Hematopoietic multipotent progenitor cell treated with erythropoietin and hydrocortisone succinate and interleukin-3 and kit ligand, for 17 days (in vitro differentiated cells): Measurements from ENCODE around the gene CPSF4.
A peak's percentile ranks its signal among the peaks of the same experiment; 100 is the strongest.

ENCODE experiments used
- DNase-seq: peaks from one replicate; pipeline ENCODE4 v3.0.0-alpha.2; 2015; ENCODE audit warnings: low spot score

The CPSF4 gene

DNA sequence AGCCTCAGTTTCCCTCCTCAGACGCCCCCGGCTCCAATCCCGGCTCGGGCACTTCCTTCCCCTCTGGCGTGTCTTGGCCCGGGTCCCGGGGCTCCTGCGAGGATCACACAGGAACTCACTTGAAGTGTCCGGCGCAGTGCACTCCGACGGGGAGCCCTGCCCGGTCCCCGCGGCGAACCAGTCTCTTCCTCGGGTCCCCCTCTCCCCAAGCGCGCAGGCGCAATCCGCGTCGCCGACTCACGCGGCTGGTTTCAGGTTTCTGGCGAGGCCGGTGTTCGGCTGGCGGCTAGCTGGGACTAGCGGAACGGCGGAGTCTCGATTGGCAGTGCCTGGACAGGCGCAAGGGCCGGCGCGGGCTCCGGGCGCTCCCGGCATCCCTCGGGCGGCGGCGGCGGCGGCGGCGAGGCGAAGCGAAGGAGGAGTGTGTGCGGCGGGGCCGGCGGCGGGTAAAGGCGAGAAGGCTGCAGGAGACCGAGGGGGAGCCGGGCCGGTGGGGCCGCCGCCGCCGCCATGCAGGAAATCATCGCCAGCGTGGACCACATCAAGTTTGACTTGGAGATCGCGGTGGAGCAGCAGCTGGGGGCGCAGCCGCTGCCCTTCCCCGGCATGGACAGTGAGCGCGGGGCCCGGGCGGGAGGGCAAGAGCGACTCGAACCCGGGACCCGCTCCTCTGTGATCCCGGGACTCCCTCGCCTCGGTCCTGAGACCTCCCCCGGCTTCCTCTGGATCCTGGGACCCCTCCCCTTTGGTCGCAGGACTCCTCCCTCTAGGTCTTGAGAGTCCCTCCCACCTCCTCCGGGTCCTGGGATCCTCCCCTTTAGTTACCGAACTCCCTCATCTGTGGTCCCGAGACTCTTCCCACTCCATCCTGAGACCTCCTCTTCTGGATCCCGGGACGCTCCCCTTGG, at the start of gene CPSF4, which contains the start of gene PTCD1:
TSS of gene CPSF4 (plus strand) at position 371 of the 908 bp plus-strand sequence. CDS start at position 511, 140 bp downstream.
TSS of gene PTCD1 (minus strand) at position 226 of the 908 bp plus-strand sequence. CDS start 3,556 bp downstream, outside the sequence.
- peak; percentile 86 for DNase-seq

DNA sequence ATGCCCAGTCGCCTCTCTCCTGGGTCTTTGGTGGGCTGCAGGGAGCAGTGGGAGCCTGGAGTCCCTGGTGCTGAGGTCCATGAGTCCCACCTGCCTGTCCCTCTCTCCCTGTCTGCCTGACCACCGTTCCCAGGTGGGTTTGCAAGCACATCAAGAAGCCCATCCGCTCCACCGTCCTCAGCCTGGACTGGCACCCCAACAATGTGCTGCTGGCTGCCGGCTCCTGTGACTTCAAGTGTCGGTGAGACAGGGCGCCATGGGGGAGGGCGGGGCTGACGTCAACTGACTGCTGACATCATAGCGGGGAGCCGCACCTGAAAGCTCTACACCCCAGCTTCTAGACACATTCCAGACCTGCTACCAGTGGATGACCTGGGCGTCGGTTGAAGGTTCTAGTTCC, 49.0 kb upstream of the CPSF4 start:
- no peak for DNase-seq

DNA sequence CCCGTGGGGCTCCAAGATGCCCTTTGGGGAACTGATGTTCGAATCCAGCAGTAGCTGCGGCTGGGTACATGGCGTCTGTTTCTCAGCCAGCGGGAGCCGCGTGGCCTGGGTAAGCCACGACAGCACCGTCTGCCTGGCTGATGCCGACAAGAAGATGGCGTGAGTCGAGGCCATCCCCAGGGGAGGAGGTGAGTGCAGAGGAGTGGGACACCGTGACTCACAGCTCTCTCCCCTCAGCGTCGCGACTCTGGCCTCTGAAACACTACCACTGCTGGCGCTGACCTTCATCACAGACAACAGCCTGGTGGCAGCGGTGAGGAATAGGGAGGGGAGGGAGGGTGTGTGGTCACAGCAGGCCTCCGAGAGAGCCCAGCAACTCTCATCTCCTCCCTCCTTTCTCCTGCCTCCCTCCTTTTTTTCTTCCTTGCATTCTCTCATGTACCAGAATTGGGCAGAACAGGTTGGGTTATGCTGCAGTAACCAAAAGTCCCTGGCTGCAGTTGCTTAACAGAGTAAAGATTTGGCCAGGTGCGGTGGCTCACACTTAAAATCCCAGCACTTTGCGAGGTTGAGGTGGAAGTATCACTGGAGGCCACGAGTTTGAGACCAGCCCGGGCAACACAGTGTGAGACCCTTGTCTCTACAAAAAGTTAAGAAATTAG, 47.7 kb upstream of the CPSF4 start:
- DNase-seq: no peak

GRCh38 chr7:99392046-99392445, 46.7 kb upstream of the CPSF4 start:
- DNase-seq: no peak

DNA sequence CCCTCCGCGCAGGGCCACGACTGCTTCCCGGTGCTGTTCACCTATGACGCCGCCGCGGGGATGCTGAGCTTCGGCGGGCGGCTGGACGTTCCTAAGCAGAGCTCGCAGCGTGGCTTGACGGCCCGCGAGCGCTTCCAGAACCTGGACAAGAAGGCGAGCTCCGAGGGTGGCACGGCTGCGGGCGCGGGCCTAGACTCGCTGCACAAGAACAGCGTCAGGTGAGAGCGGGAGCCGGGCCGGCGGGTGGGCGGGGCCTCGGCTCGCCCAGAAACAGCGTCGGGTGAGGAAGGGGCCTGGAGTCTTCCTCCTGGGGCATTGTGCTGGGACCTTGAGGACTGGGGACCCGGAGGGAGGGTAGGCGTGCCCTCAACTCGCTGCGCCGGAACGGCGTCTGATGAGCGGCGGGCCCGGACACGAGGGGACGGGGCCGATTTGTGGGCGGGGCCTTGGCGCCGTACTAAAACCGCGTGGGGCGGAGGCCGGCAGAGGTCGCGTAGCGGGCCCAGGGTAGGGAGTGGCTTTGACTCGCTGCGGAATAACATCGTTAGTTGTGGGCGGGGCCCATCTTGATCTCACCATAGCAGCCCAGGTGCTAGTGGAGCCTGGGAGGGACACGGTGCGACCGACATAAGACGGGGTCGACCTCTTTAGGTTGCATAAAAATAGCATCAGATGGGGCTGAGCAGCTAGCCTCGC, 45.9 kb upstream of the CPSF4 start:
- peak; percentile 86 for DNase-seq

GRCh38 chr7:99393355-99394187, 45.2 kb upstream of the CPSF4 start:
- no peak for DNase-seq

- DNase-seq: no peak
Measured at GRCh38 chr7:99394188-99394502, 44.6 kb upstream of the CPSF4 start.

DNA sequence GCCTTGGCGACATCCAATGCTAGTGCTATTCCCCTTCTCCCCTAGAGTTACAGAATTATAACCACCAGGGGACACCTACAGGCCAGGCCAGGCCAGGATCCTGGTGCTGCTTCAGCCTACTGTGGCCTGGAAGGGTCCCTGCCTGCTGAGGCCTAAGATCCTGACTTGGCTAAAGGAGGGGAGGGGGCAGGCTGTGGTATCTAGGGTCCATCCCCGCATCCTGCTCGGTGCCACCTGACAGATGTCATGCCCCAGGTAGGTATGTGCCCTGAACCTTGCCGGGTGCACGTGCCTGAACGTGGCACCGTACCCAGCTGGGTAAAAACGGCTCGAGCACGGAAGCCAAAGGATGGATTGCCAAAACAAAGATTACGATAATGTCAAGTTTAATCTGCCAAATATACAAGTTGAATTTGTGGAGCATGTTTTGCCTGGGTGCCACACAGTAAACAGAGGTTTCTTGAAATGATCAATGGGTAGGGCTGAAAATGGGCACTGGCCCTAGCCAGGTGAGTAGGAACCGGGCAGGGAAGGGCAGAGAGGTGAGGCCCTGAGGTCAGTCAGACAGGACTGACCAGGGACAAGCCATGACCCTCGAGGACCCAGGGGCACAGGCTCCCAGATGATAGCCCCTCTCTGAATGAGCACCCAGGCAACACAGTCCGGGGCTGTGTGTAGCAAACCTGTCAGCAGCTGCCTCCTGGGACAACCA, 43.0 kb upstream of the CPSF4 start:
- DNase-seq: no peak

DNA sequence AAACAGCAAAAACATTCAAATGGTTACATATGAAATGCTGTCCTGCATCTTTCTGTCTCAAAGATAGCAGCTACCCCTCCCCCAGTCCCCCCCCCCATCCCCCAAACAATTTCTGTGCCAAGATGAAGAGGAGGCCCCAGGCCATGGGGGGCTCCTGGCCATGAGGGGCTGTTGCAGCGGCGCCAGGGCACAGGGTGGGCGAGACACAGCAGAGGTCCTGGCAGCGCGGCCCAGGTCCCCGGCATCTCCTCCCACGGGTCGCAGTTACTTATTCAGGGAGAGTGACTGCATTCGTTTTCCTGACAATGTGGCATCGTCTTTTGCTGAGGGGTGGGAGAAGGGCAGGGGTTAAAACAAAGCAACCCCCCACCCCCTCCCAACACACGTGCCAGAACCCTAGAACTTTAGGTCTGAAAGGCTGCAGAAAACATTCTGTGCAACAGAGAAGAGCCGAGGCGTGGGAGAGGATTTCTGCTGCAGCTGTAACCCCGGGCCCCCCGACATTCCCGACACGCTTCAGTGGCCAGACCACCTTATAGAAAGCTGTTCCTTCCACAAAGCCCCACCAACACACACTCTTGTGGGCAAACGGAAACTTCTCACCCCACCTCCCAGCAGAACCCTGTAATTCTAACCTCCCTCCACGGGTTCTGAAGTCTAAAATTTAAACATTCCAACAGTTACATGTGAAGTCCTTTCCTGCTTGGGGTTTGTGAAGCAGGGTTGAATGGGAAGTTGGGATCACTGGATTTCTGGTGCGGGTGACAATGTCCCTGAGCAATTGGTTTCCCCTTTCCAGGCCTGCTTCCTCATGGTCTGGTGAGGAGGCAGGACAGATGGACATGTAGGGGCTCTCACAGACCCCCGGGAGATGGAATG, 42.1 kb upstream of the CPSF4 start:
- no peak for DNase-seq

DNA sequence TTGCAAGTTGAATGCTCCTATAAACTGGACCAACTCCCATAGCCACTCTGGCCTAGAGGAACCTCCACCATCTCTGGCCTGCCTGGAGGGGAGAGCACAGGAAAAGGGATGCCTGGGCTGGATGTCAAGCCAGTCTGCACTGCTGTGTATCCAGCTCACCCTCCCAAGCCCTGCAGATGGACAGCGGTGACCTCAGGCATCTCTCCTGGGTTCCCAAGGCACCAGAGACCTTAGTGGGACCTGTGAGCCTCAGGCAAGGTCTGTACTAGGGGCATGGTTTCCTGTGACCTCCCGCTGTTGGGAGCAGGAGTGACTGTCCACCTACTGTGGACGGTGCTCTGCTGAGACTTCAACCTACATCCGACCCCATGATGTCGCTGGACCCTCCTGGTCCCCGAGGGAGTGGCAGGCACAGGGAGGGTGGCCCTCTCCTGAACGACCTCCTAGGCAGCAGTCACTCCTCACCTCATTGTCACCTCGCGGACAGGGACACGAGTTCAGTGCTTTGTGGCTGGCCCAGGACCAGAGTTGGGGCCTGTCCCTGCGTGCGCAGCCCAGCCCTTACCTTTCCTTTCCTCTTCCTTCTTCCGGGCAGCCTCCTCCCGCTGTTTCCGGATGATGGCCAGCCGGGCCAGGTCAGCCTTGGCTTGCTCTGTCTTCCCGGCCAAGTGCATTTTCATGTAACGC, 41.3 kb upstream of the CPSF4 start:
- DNase-seq: no peak

DNA sequence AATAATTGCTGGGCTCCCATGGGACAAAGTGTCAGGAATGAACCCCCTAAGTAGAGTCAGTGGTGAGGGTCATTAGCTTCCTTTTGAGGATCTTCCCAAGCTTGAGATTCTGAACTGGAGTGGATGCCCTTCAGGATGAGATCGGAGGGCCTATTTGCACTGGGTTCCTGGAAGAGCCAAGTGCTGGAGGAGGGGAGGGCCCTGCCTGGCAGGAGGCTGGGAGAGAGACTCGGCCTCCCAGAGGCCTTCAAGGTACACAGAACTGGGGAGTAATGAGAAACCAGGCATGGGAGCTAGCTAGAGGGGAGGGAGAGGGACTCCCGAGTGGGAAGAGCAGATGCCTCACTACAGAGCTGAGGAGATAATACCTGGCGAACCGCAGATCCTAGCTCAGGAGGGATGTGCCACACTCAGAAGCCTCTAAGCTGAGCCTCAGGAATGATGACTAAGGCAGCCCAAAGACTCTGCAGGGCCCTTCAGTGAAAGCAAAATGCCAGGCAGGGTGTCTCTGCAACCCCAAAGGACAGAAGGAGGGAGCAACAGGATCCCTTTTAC, 39.8 kb upstream of the CPSF4 start:
- DNase-seq: no peak

DNA sequence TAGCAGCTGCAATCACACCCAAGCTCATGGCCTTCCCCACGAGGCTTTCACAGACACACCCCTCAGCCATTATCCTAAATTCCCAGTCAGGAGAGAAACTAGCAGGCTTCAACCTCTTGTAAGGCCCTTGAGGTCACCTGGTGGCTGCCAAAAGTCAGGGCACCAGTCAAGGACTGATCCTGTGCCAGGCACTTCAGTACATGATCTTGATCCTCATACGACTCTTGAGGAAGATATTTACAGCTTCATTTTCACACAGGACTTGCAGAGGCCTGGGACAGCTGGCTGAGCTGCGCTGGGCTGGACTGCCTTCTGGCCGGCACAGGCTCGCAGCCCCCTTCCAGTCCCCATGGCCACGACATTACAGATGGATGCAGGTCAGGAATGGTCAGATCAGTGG, 39.1 kb upstream of the CPSF4 start:
- DNase-seq: no peak

DNA sequence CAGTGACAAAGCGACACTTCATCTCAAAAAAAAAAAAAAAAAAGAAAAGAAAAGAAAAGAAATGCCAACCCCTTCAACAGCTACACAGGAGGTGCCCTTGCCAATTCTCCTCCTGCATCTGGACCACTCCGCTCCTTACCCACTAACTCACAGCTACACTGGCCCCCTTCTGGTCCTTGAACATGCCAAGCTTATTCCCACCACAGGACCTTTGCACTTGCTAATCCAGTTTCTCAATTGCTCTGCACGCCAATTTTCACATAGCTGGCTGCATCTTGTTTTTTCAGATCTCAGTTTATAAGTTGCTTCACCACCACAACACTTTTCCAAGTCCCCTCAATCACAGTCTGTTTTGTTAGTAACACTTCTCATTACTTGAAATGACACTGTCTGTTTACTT, 35.9 kb upstream of the CPSF4 start:
- DNase-seq: no peak

DNA sequence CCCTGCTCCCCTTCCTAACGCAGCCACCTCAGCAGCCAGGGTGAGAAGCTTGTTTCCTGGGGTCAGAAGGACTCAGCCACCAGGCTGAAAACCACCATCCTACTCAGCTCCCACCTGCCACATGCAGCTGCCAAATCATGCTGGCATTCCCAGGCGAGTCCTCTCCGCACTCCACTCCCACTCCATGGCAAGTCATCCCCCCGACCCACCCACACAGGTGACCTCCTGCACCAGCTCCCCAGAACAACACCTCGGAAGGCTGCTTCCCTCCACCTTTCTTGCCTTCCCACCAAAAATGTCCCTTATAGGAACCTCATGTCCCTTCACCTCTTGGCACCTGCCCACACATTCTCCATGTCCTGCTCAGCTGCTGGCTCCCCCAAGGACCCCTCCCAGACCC, 35.0 kb upstream of the CPSF4 start:
- DNase-seq: no peak

GRCh38 chr7:99404235-99404976, 34.3 kb upstream of the CPSF4 start:
- DNase-seq: no peak

- DNase-seq: no peak
Measured at GRCh38 chr7:99404977-99405320, 33.8 kb upstream of the CPSF4 start.

GRCh38 chr7:99406557-99406956, 32.2 kb upstream of the CPSF4 start:
- no peak for DNase-seq

DNA sequence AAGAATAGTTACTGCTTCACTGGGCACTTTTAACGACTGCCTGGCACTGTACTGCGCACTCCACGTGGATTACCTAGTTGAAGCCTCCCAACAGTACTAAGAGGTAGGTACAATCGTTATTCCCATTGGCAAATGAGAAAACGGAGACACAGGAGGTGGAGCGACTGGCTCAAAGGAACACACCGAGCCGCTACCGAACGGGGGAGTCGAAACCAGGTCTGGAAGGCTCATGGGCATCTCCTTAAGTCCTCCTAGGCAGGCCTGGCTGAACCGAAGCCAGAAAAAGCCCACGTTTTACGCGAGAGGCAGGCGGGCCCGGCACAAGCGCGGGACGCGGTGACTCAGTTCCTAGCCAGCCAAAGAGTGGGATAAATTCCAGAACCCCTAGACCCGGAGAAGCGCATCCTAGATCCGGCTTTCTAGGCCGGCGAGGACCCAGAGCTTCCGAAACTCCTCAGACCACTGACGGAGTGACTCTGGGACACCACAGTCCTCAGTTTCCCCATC, 30.8 kb upstream of the CPSF4 start:
- peak; percentile 61 for DNase-seq
